HepG2 (cell line): ENCODE results near the gene BCL11B. TPM values are rescaled to one million over a fixed set of nuclear protein-coding genes. Genes with fewer than 3 reads are reported as not detected.

Experiments
- ATAC-seq: fragments of 200-7000 bp; cut with Tn5 transposase; 3 replicates; pipeline ENCODE4 v1.9.1; 2020; ENCODE audit warnings: mild to moderate bottlenecking, moderate library complexity
- BruUV-seq: library from RNA; stranded (reverse); fragments of 400-500 nt; replicated peaks from 2 replicates; lab custom pipeline; 2021; lab: Mats Ljungman, UMichigan
- CTCF ChIA-PET: fragments of 300-600 bp; formaldehyde crosslinking; extraction: SDS; loops from one replicate; lab custom pipeline; 2021; ENCODE audit warnings: low total read pairs, inconsistent platforms, low intra/inter-chr PET ratio; lab: Yijun Ruan, JAX
- POLR2A ChIA-PET: fragments of 350-600 bp; sonication (Branson Sonifier 250); formaldehyde crosslinking; loops from one replicate; lab custom pipeline; 2020; ENCODE audit warnings: antibody characterized with exemption, inconsistent platforms; lab: Yijun Ruan, JAX
- DNase-seq: peaks from one replicate; pipeline ENCODE4 v3.0.0-alpha.2; 2015; ENCODE audit warnings: low spot score
- FAIRE-seq: peaks from 3 replicates; lab custom pipeline; 2011; peaks lifted over from hg19 to GRCh38; lab: Jason Lieb, UNC
- H2AFZ ChIP-seq: one replicate; pipeline ENCODE4 v1.6.1; 2011; ENCODE audit warnings: low read length, inconsistent platforms
- H3K27ac ChIP-seq: fragments of 300-600 bp; 3 replicates; pipeline ENCODE4 v1.8.0; 2011; ENCODE audit warnings: mixed run types, mild to moderate bottlenecking, mixed read lengths, low read length, inconsistent platforms; ENCODE audit not compliant: insufficient read depth; ENCODE audit errors: extremely low read length
- H3K27me3 ChIP-seq, 2 experiments: fragments of 200-600 bp in 1 of 2; 2 replicates in 1 of 2; 3 replicates in 1 of 2; pipeline versions ENCODE4 v1.6.0 to v1.8.0; 2011; ENCODE audit warnings: low read length in 2 of 2, mild to moderate bottlenecking in 2 of 2, moderate library complexity in 2 of 2, inconsistent platforms in 1 of 2; ENCODE audit not compliant: insufficient read depth in 2 of 2, control insufficient read depth in 1 of 2
- H3K36me3 ChIP-seq, 2 experiments: fragments of 200-600 bp in 1 of 2; replicated peaks in 1 of 2; 2 replicates in 1 of 2; 3 replicates in 1 of 2; pipeline versions ENCODE4 v1.5.1 to v1.8.0; 2011; ENCODE audit warnings: low read length in 2 of 2, inconsistent platforms in 1 of 2; ENCODE audit not compliant: insufficient read depth in 2 of 2, control insufficient read depth in 1 of 2
- H3K4me1 ChIP-seq: 2 replicates; pipeline ENCODE4 v1.5.1; 2012; ENCODE audit warnings: low read length, inconsistent platforms; ENCODE audit not compliant: insufficient read depth
- H3K4me2 ChIP-seq: 2 replicates; pipeline ENCODE4 v1.6.0; 2011; ENCODE audit warnings: low read depth, low read length, inconsistent platforms
- H3K4me3 ChIP-seq, 3 experiments: fragments of 200-600 bp in 1 of 3; sonication (generic), shearing (Covaris generic) in 1 of 3; replicated peaks in 1 of 3; 2 replicates each; pipeline ENCODE4 v1.5.1; 2011 to 2016; ENCODE audit warnings: low read length in 3 of 3, inconsistent platforms in 2 of 3, low read depth in 2 of 3, mild to moderate bottlenecking in 2 of 3, control low read depth in 1 of 3, mixed read lengths in 1 of 3; ENCODE audit not compliant: insufficient read depth in 1 of 3
- H3K79me2 ChIP-seq: one replicate; pipeline ENCODE4 v1.6.1; 2011; ENCODE audit warnings: low read length, inconsistent platforms; ENCODE audit not compliant: insufficient read depth
- H3K9ac ChIP-seq: 2 replicates; pipeline ENCODE4 v1.6.0; 2011; ENCODE audit warnings: mild to moderate bottlenecking, low read depth, low read length, inconsistent platforms; ENCODE audit not compliant: insufficient read depth
- H3K9me3 ChIP-seq: 2 replicates; pipeline ENCODE4 v1.5.1; 2012; ENCODE audit warnings: mild to moderate bottlenecking, low read length
- H4K20me1 ChIP-seq: 2 replicates; pipeline ENCODE4 v1.6.0; 2011; ENCODE audit warnings: inconsistent platforms, mild to moderate bottlenecking, low read length, moderate library complexity; ENCODE audit not compliant: insufficient read depth
- BRD4 ChIP-seq: sonication (generic); formaldehyde crosslinking; IDR thresholded peaks from 2 replicates; pipeline ENCODE4 v1.4.0; 2020; ENCODE audit warnings: missing genetic modification reagents
- EZH2 ChIP-seq: conservative IDR thresholded peaks from 2 replicates; pipeline ENCODE4 v1.6.1; 2012; ENCODE audit warnings: mild to moderate bottlenecking, low read depth, low read length, moderate library complexity
- GATA4 ChIP-seq: sonication (generic); IDR thresholded peaks from 2 replicates; pipeline ENCODE4 v1.6.1; 2016; ENCODE audit warnings: antibody characterized with exemption, low read depth, borderline replicate concordance
- HCFC1 ChIP-seq: fragments of 150-350 bp; IDR thresholded peaks from 2 replicates; pipeline ENCODE4 v1.6.1; 2014; ENCODE audit warnings: low read depth, low read length
- KDM5A ChIP-seq: fragments of 200-600 bp; sonication (generic); IDR thresholded peaks from 2 replicates; pipeline ENCODE4 v1.7.0; 2018; ENCODE audit warnings: antibody characterized with exemption, mild to moderate bottlenecking, low read length, borderline replicate concordance
- NFE2 ChIP-seq: sonication (generic); formaldehyde crosslinking; IDR thresholded peaks from 2 replicates; pipeline ENCODE4 v1.4.0; 2020; ENCODE audit warnings: missing genetic modification reagents
- NFRKB ChIP-seq: fragments of 450-650 bp; IDR thresholded peaks from 2 replicates; pipeline ENCODE4 v1.6.1; 2017
- ZBTB3 ChIP-seq: sonication (generic); formaldehyde crosslinking; IDR thresholded peaks from 2 replicates; pipeline ENCODE4 v1.4.0; 2020; ENCODE audit warnings: low read depth, mild to moderate bottlenecking, moderate library complexity, missing genetic modification reagents, borderline replicate concordance
- ZNF20 ChIP-seq: sonication (generic); formaldehyde crosslinking; IDR thresholded peaks from 2 replicates; pipeline ENCODE4 v1.4.0; 2020; ENCODE audit warnings: mild to moderate bottlenecking, moderate library complexity, missing genetic modification reagents
- ZNF224 ChIP-seq: sonication (generic); formaldehyde crosslinking; IDR thresholded peaks from 2 replicates; pipeline ENCODE4 v1.5.0; 2020; ENCODE audit warnings: mild to moderate bottlenecking, missing genetic modification reagents
- ZNF326 ChIP-seq: sonication (generic); formaldehyde crosslinking; IDR thresholded peaks from 2 replicates; pipeline ENCODE4 v1.4.0; 2020; ENCODE audit warnings: missing genetic modification reagents, borderline replicate concordance
- ZNF382 ChIP-seq: sonication (generic); formaldehyde crosslinking; IDR thresholded peaks from 2 replicates; pipeline ENCODE4 v1.5.0; 2020; ENCODE audit warnings: missing genetic modification reagents, mild to moderate bottlenecking, borderline replicate concordance
- ZNF7 ChIP-seq: IDR thresholded peaks from 2 replicates; pipeline ENCODE4 v1.6.1; 2016; ENCODE audit warnings: missing biosample characterization, missing genetic modification reagents
- ZNF780A ChIP-seq: sonication (generic); formaldehyde crosslinking; IDR thresholded peaks from 2 replicates; pipeline ENCODE4 v1.8.0; 2022; ENCODE audit warnings: mild to moderate bottlenecking, missing genetic modification reagents, moderate library complexity
- WGBS: methylation state at CpG from one replicate; pipeline ENCODE4 v1.1.6; 2017; ENCODE audit warnings: low lambda C conversion rate; 5-methylcytosine and 5-hydroxymethylcytosine counted together
- in situ Hi-C: cut with HindIII; loops from 2 replicates; pipeline ENCODE4 v1.10.0; 2017; ENCODE audit warnings: low pct_unique_long_range_greater_than_20kb; ENCODE audit not compliant: extremely low pct_ligation_motif_present
- intact Hi-C: fragments of 100-400 bp; cut with micrococcal nuclease; formaldehyde crosslinking; loops from one replicate; pipeline ENCODE4 v1.10.0; 2022; ENCODE audit not compliant: unreplicated experiment
- polyA plus RNA-seq, 8 experiments: library from polyadenylated mRNA; depleted of rRNA in 3 of 8; stranded (reverse) in 7 of 8; unstranded in 1 of 8; fragments of >200 nt; fragmentation: Illumina TruSeq in 4 of 8; extraction: Trizol in 4 of 8; gene quantifications; 2 replicates each; pipeline versions ENCODE4 v1.2.1 to v1.2.3, GENCODE V29; 2011 to 2016; ENCODE audit warnings: low read depth in 4 of 8, missing spikeins in 1 of 8, mixed read lengths in 1 of 8; ENCODE audit not compliant: insufficient read depth in 1 of 8
- total RNA-seq, 5 experiments: library from RNA; depleted of rRNA; stranded (reverse); fragments of >200 nt; fragmentation: Illumina TruSeq; extraction: Trizol; gene quantifications; 2 replicates each; pipeline ENCODE4 v1.2.3, GENCODE V29; 2016; ENCODE audit warnings: low read depth in 1 of 5
- TF ChIP-seq, protein P1 (sequence below): sonication (generic); formaldehyde crosslinking; IDR thresholded peaks from 2 replicates; pipeline ENCODE4 v1.4.0; 2020; ENCODE audit warnings: mild to moderate bottlenecking, missing genetic modification reagents

The BCL11B gene
- total and polyA plus RNA-seq, 2 of the 13 experiments (the other 11 are each of a cell fraction or from before 2014, with no cell fraction given) = not detected

DNA sequence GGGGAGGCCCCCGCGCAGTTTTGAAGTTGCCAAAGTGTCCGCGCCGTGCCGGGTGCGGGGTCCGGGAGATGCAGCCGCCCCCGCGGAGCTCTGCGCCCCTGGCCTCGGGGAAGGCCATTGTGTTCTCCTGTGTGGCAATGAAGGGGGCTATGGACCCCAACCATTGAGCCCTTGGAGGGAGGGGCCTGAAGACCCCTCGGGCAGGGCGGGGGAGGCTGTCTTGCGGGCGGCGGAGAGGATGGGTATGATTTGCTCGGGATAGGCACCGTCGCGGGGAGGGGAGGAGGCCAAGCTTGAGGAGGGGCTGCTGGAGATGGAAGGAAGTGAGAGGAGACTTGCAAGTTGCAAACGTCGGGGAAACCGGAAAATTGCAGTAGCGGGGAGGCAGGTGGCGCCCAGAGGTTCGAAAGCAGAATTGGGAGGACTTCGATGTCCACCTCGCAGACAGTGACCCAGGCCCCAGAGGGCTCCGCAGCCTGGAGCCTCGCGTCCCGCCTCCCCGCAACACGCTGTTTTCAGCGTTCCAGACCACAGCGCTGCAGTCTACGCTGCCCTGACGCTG, 25.4 kb downstream of the BCL11B start:
- TF ChIP-seq EZH2 = peak; percentile 51; the same call in 1 of the 2 replicates
- no peak for TF ChIP-seq KDM5A
- TF ChIP-seq, all 625 proteins: peak for 1
- BruUV-seq = no TSS peak
- Histone ChIP-seq H3K27me3 (peaks cover 3 to 63% of the 10 kb centered on the region in 2 experiments; a peak in 4 of 5 replicates), H3K36me3 (no peaks in the 10 kb centered on the region), H3K79me2 (no peaks in the 10 kb centered on the region), H3K4me2 (no peak overlapping the region), H3K4me1 (no peaks in the 10 kb centered on the region), H3K27ac (no peak overlapping the region), H4K20me1 (no peaks in the 10 kb centered on the region), H3K9me3 (no peaks in the 10 kb centered on the region), H3K9ac (no peak overlapping the region), H2AFZ (no peak overlapping the region), H3K4me3 (peak overlapping the region in 1 of 3 experiments; percentile 16; a peak in 1 of 6 replicates)
- CTCF ChIA-PET = no interaction called here
- DNase-seq (no peak), ATAC-seq (peak; percentile 49; the same call in 2 of the 3 replicates), FAIRE-seq (no peak)
- POLR2A ChIA-PET = no interaction called here
- 16% methylated on average over 16 of the region's 40 CpGs for whole genome bisulfite sequencing
- intact Hi-C loops (no loop called here), in situ Hi-C loops (no loop called here)

DNA sequence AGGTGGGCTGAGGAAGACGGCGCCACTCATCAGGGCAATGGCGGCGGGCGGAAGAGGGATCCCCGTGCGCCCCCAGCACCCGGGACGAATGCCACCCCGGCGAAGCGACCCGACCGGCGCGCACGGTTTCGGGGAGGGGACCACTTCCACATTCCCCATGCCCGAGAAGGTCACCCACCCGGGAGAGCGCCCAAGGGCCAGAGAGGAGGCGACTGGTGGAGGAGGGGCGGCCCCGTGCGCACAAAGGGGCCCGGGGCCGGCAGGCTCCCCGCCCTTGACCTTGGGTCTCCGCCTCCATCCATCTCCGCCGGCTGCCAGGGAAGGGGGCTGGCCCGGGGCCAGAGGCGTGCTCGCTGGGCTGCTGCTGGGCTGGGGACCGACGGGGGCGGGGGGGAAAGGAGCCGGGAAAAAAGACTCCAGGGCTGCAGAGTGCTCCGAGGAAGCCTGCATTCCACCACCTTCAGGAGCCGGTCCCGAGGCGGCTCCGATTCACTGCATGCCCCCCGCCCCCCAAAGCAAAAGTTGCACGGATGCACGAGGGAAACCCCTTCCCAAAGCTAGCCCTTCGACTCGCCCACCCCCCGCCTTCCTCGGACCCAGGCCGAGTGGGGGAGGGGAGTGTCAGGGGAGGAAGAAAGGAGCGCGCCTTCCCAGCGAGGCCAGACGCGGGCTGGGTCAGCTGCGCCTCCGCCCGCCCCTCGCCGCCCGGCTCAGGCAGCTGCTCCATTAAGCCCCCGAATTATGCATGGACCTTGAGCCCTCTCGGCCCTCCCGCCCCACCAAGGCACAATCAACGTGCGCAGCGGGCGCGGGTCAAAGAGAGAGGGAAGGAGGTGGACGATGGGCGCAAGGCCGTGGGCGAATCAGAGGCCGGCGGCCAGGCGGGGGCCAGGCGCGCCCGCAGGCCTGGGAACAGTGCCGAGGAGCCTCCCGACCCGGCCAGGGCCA, 26.2 kb downstream of the BCL11B start:
- H3K4me2 ChIP-seq = no peak overlapping the region
- ChIA-PET POLR2A (no interaction called here), CTCF (no interaction called here)
- H2AFZ ChIP-seq = no peak overlapping the region
- no peaks in the 10 kb centered on the region for H4K20me1 ChIP-seq
- H3K27ac ChIP-seq = no peak overlapping the region
- in situ Hi-C loops (no loop called here), intact Hi-C loops (no loop called here)
- ATAC-seq (peak; percentile 45; the same call in 2 of the 3 replicates), DNase-seq (no peak), FAIRE-seq (no peak)
- H3K4me1 ChIP-seq = no peaks in the 10 kb centered on the region
- no TSS peak for BruUV-seq
- H3K9me3 ChIP-seq = no peaks in the 10 kb centered on the region
- H3K9ac ChIP-seq = no peak overlapping the region
- H3K36me3 ChIP-seq = no peaks in the 10 kb centered on the region
- H3K27me3 ChIP-seq = peaks cover 4 to 71% of the 10 kb centered on the region in 2 experiments
- H3K79me2 ChIP-seq = no peaks in the 10 kb centered on the region
- 4% methylated on average over 35 of the region's 83 CpGs for WGBS
- peak overlapping the region in 1 of 3 experiments; percentile 16; a peak in 1 of 6 replicates for H3K4me3 ChIP-seq
- TF ChIP-seq ZBTB3 (CRISPR knock-in tag) (no peak), BRD4 (CRISPR knock-in tag) (no peak), ZNF224 (CRISPR knock-in tag) (no peak), ZNF382 (CRISPR knock-in tag) (no peak), NFE2 (CRISPR knock-in tag) (no peak), ZNF20 (no peak), GATA4 (no peak), ZNF7 (CRISPR knock-in tag) (no peak), ZNF780A (CRISPR knock-in tag) (no peak), NFRKB (no peak), HCFC1 (no peak), ZNF326 (CRISPR knock-in tag) (no peak)
- TF ChIP-seq, protein P1, sequence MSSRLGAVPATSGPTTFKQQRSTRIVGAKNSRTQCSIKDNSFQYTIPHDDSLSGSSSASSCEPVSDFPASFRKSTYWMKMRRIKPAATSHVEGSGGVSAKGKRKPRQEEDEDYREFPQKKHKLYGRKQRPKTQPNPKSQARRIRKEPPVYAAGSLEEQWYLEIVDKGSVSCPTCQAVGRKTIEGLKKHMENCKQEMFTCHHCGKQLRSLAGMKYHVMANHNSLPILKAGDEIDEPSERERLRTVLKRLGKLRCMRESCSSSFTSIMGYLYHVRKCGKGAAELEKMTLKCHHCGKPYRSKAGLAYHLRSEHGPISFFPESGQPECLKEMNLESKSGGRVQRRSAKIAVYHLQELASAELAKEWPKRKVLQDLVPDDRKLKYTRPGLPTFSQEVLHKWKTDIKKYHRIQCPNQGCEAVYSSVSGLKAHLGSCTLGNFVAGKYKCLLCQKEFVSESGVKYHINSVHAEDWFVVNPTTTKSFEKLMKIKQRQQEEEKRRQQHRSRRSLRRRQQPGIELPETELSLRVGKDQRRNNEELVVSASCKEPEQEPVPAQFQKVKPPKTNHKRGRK = no peak
